ENCODE results near the gene HNRNPC. TPM values are rescaled to one million over a fixed set of nuclear protein-coding genes. Genes with fewer than 3 reads are reported as not detected.
"Not testable (repeated sequence)": the region's sequence is repeated elsewhere in the genome, so short reads cannot be mapped to it uniquely, and the experiment has no call there.

HNRNPC gene
- total RNA-seq, 3 donors from 2014 or later: 386 to 760 (median 480) TPM

GRCh38 chr14:21287168-21287567 is 17.9 kb upstream of the HNRNPC start:
- intact Hi-C loops (cut with DNase I; ENCODE audit: low total_unique reads): no loop called here
- no peak overlapping the region for H3K27ac ChIP-seq
- H3K27me3 ChIP-seq: no peaks in the 10 kb centered on the region
- TF ChIP-seq POLR2AphosphoS5 (IDR thresholded peaks at IDR 0.05) (no peak), POLR2A (IDR thresholded peaks at IDR 0.05) (no peak)
- H3K4me3 ChIP-seq: no peak overlapping the region
- H3K9me3 ChIP-seq: no peaks in the 10 kb centered on the region
- no peaks in the 10 kb centered on the region for H3K4me1 ChIP-seq
- no peak for DNase-seq (ENCODE audit: low spot score in 2 of 2)
- H3K36me3 ChIP-seq: no peaks in the 10 kb centered on the region

- H3K4me1 ChIP-seq; H3K27me3 ChIP-seq; H3K36me3 ChIP-seq; H3K27ac ChIP-seq; DNase-seq (ENCODE audit: low spot score in 2 of 2); H3K9me3 ChIP-seq; intact Hi-C loops (cut with DNase I; ENCODE audit: low total_unique reads); H3K4me3 ChIP-seq: not testable (repeated sequence)
Measured at GRCh38 chr14:21286516-21286915, 17.3 kb upstream of the HNRNPC start.

GRCh38 chr14:21281917-21282316 is 12.7 kb upstream of the HNRNPC start:
- H3K27ac ChIP-seq; H3K36me3 ChIP-seq; DNase-seq (ENCODE audit: low spot score in 2 of 2); H3K9me3 ChIP-seq; H3K27me3 ChIP-seq; H3K4me1 ChIP-seq; H3K4me3 ChIP-seq; intact Hi-C loops (cut with DNase I; ENCODE audit: low total_unique reads): not testable (repeated sequence)

- Histone ChIP-seq H3K36me3 (no peaks in the 10 kb centered on the region), H3K27me3 (no peaks in the 10 kb centered on the region), H3K4me1 (no peaks in the 10 kb centered on the region), H3K4me3 (no peak within 1 kb of the TSS), H3K27ac (no peak within 1 kb of the TSS), H3K9me3 (no peaks in the 10 kb centered on the region)
- intact Hi-C loops (cut with DNase I; ENCODE audit: low total_unique reads): no loop called here
- no peak for TF ChIP-seq POLR2AphosphoS5 (IDR thresholded peaks at IDR 0.05)
- TF ChIP-seq CTCF (IDR thresholded peaks at IDR 0.05): no peak
- TF ChIP-seq POLR2A (IDR thresholded peaks at IDR 0.05): no peak
- no peak for DNase-seq (ENCODE audit: low spot score in 2 of 2)
Measured at GRCh38 chr14:21279783-21280182, 10.5 kb upstream of the HNRNPC start, which contains the start of gene RPGRIP1. RPGRIP1 (plus strand) TSS chr14:21280083; CDS start chr14:21287977, 7,894 bp downstream.

GRCh38 chr14:21278632-21279031 is 9.4 kb upstream of the HNRNPC start:
- H3K9me3 ChIP-seq: no peaks in the 10 kb centered on the region
- no peak overlapping the region for H3K27ac ChIP-seq
- no peaks in the 10 kb centered on the region for H3K27me3 ChIP-seq
- TF ChIP-seq CTCF (IDR thresholded peaks at IDR 0.05): no peak
- TF ChIP-seq POLR2A (IDR thresholded peaks at IDR 0.05): no peak
- no peak for TF ChIP-seq POLR2AphosphoS5 (IDR thresholded peaks at IDR 0.05)
- no peak overlapping the region for H3K4me3 ChIP-seq
- H3K36me3 ChIP-seq: no peaks in the 10 kb centered on the region
- no peak for DNase-seq (ENCODE audit: low spot score in 2 of 2)
- H3K4me1 ChIP-seq: no peaks in the 10 kb centered on the region
- intact Hi-C loops (cut with DNase I; ENCODE audit: low total_unique reads): no loop called here

- no peak overlapping the region for H3K4me3 ChIP-seq
- no peaks in the 10 kb centered on the region for H3K4me1 ChIP-seq
- H3K36me3 ChIP-seq: no peaks in the 10 kb centered on the region
- H3K27ac ChIP-seq: no peak overlapping the region
- H3K9me3 ChIP-seq: no peaks in the 10 kb centered on the region
- no peak for TF ChIP-seq POLR2A (IDR thresholded peaks at IDR 0.05)
- TF ChIP-seq CTCF (IDR thresholded peaks at IDR 0.05): no peak
- TF ChIP-seq POLR2AphosphoS5 (IDR thresholded peaks at IDR 0.05): no peak
- no peaks in the 10 kb centered on the region for H3K27me3 ChIP-seq
- intact Hi-C loops (cut with DNase I; ENCODE audit: low total_unique reads): no loop called here
- DNase-seq (ENCODE audit: low spot score in 2 of 2): no peak
Measured at GRCh38 chr14:21275261-21275858, 6.1 kb upstream of the HNRNPC start.

- intact Hi-C loops (cut with DNase I; ENCODE audit: low total_unique reads); H3K9me3 ChIP-seq; H3K36me3 ChIP-seq; DNase-seq (ENCODE audit: low spot score in 2 of 2); H3K27me3 ChIP-seq; H3K4me1 ChIP-seq; H3K4me3 ChIP-seq; H3K27ac ChIP-seq: not testable (repeated sequence)
Measured at GRCh38 chr14:21272661-21273060, 3.4 kb upstream of the HNRNPC start.

Data from breast epithelium (tissue), 4 donors.